Measurements from ENCODE around the gene IPPK.

The IPPK gene

GRCh38 chr9:92639791-92640271 lies 30.1 kb downstream of the IPPK start:
- no peaks in the 10 kb centered on the region for H3K9me3 ChIP-seq (ENCODE audit: control insufficient read depth in 2 of 2, low read length in 2 of 2)
- H3K27ac ChIP-seq (ENCODE audit: low read depth in 2 of 2, low read length in 2 of 2): no peak overlapping the region
- H3K4me3 ChIP-seq (ENCODE audit: low read length in 2 of 2): no peak overlapping the region
- H3K9ac ChIP-seq (ENCODE audit: low read depth in 1 of 2, low read length in 2 of 2): no peak overlapping the region
- peaks cover 31 to 70% of the 10 kb centered on the region in 2 donors for H3K36me3 ChIP-seq (ENCODE audit: control insufficient read depth in 2 of 2, insufficient read depth in 2 of 2, low read length in 2 of 2)
- H3K27me3 ChIP-seq (ENCODE audit: control insufficient read depth in 2 of 2, insufficient read depth in 2 of 2, low read length in 2 of 2): no peaks in the 10 kb centered on the region
- H3K4me1 ChIP-seq (ENCODE audit: control insufficient read depth in 2 of 2, insufficient read depth in 2 of 2, low read length in 2 of 2): no peaks in the 10 kb centered on the region

DNA sequence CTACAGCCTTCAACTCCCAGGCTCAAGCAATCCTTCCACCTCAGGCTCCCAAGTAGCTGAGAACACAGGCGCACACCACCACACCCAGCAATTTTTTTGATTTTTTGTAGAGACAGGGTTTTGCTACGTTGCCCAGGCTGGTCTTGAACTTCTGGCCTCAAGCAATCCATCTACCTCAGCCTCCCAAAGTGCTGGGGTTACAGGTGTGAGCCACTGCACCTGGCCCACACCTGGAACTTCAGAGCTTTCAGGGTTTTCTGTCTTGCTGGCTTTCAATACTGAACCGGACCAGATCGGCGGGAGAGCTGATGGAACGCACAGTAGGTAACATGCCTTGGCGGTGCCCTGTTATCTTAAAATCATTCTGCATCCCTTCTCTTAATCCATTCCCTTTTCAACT lies 30.8 kb downstream of the IPPK start:
- Histone ChIP-seq H3K27ac (ENCODE audit: low read depth in 2 of 2, low read length in 2 of 2) (no peak overlapping the region), H3K4me1 (ENCODE audit: control insufficient read depth in 2 of 2, insufficient read depth in 2 of 2, low read length in 2 of 2) (no peaks in the 10 kb centered on the region), H3K4me3 (ENCODE audit: low read length in 2 of 2) (no peak overlapping the region), H3K27me3 (ENCODE audit: control insufficient read depth in 2 of 2, insufficient read depth in 2 of 2, low read length in 2 of 2) (no peaks in the 10 kb centered on the region), H3K36me3 (ENCODE audit: control insufficient read depth in 2 of 2, insufficient read depth in 2 of 2, low read length in 2 of 2) (peaks cover 31 to 66% of the 10 kb centered on the region in 2 donors), H3K9me3 (ENCODE audit: control insufficient read depth in 2 of 2, low read length in 2 of 2) (no peaks in the 10 kb centered on the region), H3K9ac (ENCODE audit: low read depth in 1 of 2, low read length in 2 of 2) (no peak overlapping the region)

DNA sequence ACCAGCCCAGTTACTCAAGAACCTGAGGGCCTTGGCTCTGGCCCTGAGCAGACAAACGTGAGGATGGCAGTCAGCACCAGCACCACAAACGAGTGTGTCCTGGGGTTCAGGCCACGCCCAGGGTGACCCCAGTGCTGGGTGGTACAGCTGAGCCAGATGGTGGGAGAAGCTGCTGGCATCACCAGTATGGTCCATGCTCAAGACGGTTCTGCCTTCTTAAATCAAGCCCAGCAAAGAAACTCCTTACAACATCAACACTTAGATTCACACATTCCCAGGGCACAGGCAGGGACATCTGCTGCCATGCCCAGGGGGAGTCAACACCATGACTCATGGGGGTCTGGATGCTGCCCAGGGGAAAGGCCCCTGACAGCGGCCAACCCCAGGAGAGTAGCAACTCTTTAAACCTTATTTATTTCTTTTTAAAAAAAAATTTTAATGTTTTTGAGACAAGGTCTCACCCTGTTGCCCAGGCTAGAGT lies 31.3 kb downstream of the IPPK start:
- Histone ChIP-seq H3K27me3 (ENCODE audit: control insufficient read depth in 2 of 2, insufficient read depth in 2 of 2, low read length in 2 of 2) (no peaks in the 10 kb centered on the region), H3K9me3 (ENCODE audit: control insufficient read depth in 2 of 2, low read length in 2 of 2) (no peaks in the 10 kb centered on the region), H3K27ac (ENCODE audit: low read depth in 2 of 2, low read length in 2 of 2) (no peak overlapping the region), H3K4me3 (ENCODE audit: low read length in 2 of 2) (no peak overlapping the region), H3K4me1 (ENCODE audit: control insufficient read depth in 2 of 2, insufficient read depth in 2 of 2, low read length in 2 of 2) (no peaks in the 10 kb centered on the region), H3K36me3 (ENCODE audit: control insufficient read depth in 2 of 2, insufficient read depth in 2 of 2, low read length in 2 of 2) (peaks cover 31 to 69% of the 10 kb centered on the region in 2 donors), H3K9ac (ENCODE audit: low read depth in 1 of 2, low read length in 2 of 2) (no peak overlapping the region)

- Histone ChIP-seq H3K27me3 (ENCODE audit: control insufficient read depth in 2 of 2, insufficient read depth in 2 of 2, low read length in 2 of 2) (no peaks in the 10 kb centered on the region), H3K4me3 (ENCODE audit: low read length in 2 of 2) (no peak overlapping the region), H3K9ac (ENCODE audit: low read depth in 1 of 2, low read length in 2 of 2) (no peak overlapping the region), H3K4me1 (ENCODE audit: control insufficient read depth in 2 of 2, insufficient read depth in 2 of 2, low read length in 2 of 2) (no peaks in the 10 kb centered on the region), H3K9me3 (ENCODE audit: control insufficient read depth in 2 of 2, low read length in 2 of 2) (no peaks in the 10 kb centered on the region), H3K36me3 (ENCODE audit: control insufficient read depth in 2 of 2, insufficient read depth in 2 of 2, low read length in 2 of 2) (peaks cover 32 to 68% of the 10 kb centered on the region in 2 donors), H3K27ac (ENCODE audit: low read depth in 2 of 2, low read length in 2 of 2) (no peak overlapping the region)
Observed at GRCh38 chr9:92637886-92638620, 31.9 kb downstream of the IPPK start.

DNA sequence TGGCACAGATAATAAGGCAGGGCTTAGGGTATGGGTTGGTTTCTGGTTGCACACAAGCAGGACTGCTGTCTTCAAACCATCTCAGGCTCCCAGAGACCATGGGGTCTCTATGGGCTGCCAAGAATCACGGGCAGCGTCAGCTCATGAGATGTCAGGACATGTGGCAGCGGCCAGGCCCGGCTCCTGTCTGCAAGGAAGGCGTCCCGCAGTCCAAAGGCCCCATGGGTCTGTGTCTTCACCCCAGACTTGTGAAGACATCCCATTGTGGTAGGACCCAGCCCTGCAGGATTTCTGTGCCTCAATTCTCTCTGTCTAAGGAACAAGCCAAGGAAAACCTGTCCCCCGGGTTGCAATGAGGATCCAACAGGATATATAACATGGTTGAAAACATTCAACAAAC lies 32.6 kb downstream of the IPPK start:
- Histone ChIP-seq H3K27me3 (ENCODE audit: control insufficient read depth in 2 of 2, insufficient read depth in 2 of 2, low read length in 2 of 2) (no peaks in the 10 kb centered on the region), H3K4me3 (ENCODE audit: low read length in 2 of 2) (no peak overlapping the region), H3K9ac (ENCODE audit: low read depth in 1 of 2, low read length in 2 of 2) (no peak overlapping the region), H3K4me1 (ENCODE audit: control insufficient read depth in 2 of 2, insufficient read depth in 2 of 2, low read length in 2 of 2) (no peaks in the 10 kb centered on the region), H3K36me3 (ENCODE audit: control insufficient read depth in 2 of 2, insufficient read depth in 2 of 2, low read length in 2 of 2) (peaks cover 32 to 65% of the 10 kb centered on the region in 2 donors), H3K27ac (ENCODE audit: low read depth in 2 of 2, low read length in 2 of 2) (no peak overlapping the region), H3K9me3 (ENCODE audit: control insufficient read depth in 2 of 2, low read length in 2 of 2) (no peaks in the 10 kb centered on the region)

DNA sequence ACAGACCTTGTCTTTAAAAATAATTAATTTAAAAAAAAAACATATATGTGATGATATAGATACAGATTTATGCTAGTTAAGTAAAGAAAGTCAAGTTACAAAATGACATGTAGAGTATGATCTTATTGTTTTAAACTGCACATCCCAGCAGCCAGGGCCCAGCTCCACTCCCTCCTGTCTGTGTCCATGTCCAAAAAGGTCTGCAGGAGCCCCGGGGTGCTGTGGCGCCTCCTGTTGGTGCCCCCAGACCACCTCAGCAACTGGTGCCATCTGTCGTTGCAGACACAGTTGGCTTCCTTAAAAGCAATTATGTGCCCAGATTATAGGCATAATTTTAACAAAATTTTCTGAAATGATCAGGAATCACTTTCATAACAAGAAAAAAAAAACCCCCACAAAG lies 33.3 kb downstream of the IPPK start:
- no peaks in the 10 kb centered on the region for H3K9me3 ChIP-seq (ENCODE audit: control insufficient read depth in 2 of 2, low read length in 2 of 2)

DNA sequence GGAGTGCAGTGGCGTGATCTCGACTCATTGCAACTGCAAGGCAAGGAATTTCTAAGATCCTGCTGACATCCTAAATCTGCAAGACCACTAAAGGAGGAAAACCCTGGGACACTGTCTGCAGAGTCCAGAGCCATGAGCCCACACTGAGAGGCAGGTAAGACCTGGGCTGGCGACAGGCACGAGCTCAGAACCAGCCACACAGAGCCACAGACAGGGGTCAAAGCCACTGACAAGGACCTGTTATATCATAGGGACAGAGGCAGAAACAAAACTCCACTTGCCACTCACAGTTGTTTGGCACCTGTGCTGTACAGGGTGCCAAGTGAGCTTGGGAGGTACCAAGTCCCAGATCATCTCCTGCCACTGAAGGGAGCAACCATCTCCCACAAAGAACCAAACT lies 34.2 kb downstream of the IPPK start:
- Histone ChIP-seq H3K4me3 (ENCODE audit: low read length in 2 of 2) (no peak overlapping the region), H3K36me3 (ENCODE audit: control insufficient read depth in 2 of 2, insufficient read depth in 2 of 2, low read length in 2 of 2) (peaks cover 22 to 65% of the 10 kb centered on the region in 2 donors), H3K27ac (ENCODE audit: low read depth in 2 of 2, low read length in 2 of 2) (no peak overlapping the region)

More for the DNA sequence above, 33.3 kb downstream of the IPPK start:
- Histone ChIP-seq H3K9ac (ENCODE audit: low read depth in 1 of 2, low read length in 2 of 2) (no peak overlapping the region), H3K27ac (ENCODE audit: low read depth in 2 of 2, low read length in 2 of 2) (no peak overlapping the region), H3K4me1 (ENCODE audit: control insufficient read depth in 2 of 2, insufficient read depth in 2 of 2, low read length in 2 of 2) (no peaks in the 10 kb centered on the region), H3K4me3 (ENCODE audit: low read length in 2 of 2) (no peak overlapping the region), H3K27me3 (ENCODE audit: control insufficient read depth in 2 of 2, insufficient read depth in 2 of 2, low read length in 2 of 2) (no peaks in the 10 kb centered on the region), H3K36me3 (ENCODE audit: control insufficient read depth in 2 of 2, insufficient read depth in 2 of 2, low read length in 2 of 2) (peaks cover 27 to 68% of the 10 kb centered on the region in 2 donors)

DNA sequence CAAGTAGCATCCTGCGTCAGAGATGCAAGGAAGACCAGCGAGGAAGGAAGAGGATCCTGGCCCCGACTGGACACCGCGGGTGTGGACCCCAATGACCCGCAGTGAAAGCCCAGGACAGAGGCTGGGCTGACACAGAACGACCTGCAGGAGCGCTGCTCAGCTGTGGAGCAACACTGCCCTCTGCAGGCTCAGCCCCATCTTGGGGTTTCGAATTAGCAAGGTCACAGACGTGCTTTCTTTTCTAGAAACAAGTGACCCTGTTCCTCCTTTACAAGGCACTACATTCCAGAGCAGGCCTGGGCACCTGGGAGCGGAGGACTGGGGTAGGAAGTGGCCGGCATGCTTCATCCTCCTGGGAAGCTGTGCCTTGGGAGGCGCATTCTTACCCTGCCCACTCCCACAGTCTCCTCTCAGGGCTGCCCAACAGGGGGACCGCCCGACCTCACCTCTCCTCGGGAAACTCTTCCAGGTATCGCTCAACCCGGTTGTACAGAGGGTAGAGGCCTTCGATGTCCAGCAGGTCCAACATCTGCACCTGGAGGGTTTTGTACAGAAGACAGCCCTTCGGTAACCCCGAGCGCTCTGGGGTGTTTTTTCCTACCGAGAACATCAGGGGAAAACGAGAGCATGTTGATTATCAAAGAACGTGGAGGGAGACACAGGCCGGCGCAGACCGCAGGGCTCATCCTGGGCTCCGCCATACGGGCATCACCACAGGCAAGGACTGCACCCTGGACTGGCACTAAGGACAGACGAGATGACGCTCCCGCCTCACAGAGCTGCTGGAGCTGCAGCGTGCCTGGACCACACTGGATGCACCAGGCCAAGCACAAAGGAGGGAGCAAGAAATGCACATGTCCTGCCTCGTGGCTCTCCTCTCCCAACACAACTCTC lies 35.0 kb downstream of the IPPK start:
- no peaks in the 10 kb centered on the region for H3K9me3 ChIP-seq (ENCODE audit: control insufficient read depth in 2 of 2, low read length in 2 of 2)
- H3K27me3 ChIP-seq (ENCODE audit: control insufficient read depth in 2 of 2, insufficient read depth in 2 of 2, low read length in 2 of 2): no peaks in the 10 kb centered on the region
- H3K9ac ChIP-seq (ENCODE audit: low read depth in 1 of 2, low read length in 2 of 2): no peak overlapping the region
- no peak overlapping the region for H3K27ac ChIP-seq (ENCODE audit: low read depth in 2 of 2, low read length in 2 of 2)
- H3K4me1 ChIP-seq (ENCODE audit: control insufficient read depth in 2 of 2, insufficient read depth in 2 of 2, low read length in 2 of 2): no peaks in the 10 kb centered on the region
- H3K4me3 ChIP-seq (ENCODE audit: low read length in 2 of 2): no peak overlapping the region
- peaks cover 17 to 58% of the 10 kb centered on the region in 2 donors for H3K36me3 ChIP-seq (ENCODE audit: control insufficient read depth in 2 of 2, insufficient read depth in 2 of 2, low read length in 2 of 2)

More for the DNA sequence above, 34.2 kb downstream of the IPPK start:
- Histone ChIP-seq H3K4me1 (ENCODE audit: control insufficient read depth in 2 of 2, insufficient read depth in 2 of 2, low read length in 2 of 2) (no peaks in the 10 kb centered on the region), H3K9me3 (ENCODE audit: control insufficient read depth in 2 of 2, low read length in 2 of 2) (no peaks in the 10 kb centered on the region), H3K9ac (ENCODE audit: low read depth in 1 of 2, low read length in 2 of 2) (no peak overlapping the region), H3K27me3 (ENCODE audit: control insufficient read depth in 2 of 2, insufficient read depth in 2 of 2, low read length in 2 of 2) (no peaks in the 10 kb centered on the region)

GRCh38 chr9:92633614-92634278 lies 36.2 kb downstream of the IPPK start:
- H3K36me3 ChIP-seq (ENCODE audit: control insufficient read depth in 2 of 2, insufficient read depth in 2 of 2, low read length in 2 of 2): peaks cover 18 to 55% of the 10 kb centered on the region in 2 donors
- H3K4me3 ChIP-seq (ENCODE audit: low read length in 2 of 2): no peak overlapping the region
- no peaks in the 10 kb centered on the region for H3K27me3 ChIP-seq (ENCODE audit: control insufficient read depth in 2 of 2, insufficient read depth in 2 of 2, low read length in 2 of 2)
- H3K4me1 ChIP-seq (ENCODE audit: control insufficient read depth in 2 of 2, insufficient read depth in 2 of 2, low read length in 2 of 2): no peaks in the 10 kb centered on the region
- H3K9ac ChIP-seq (ENCODE audit: low read depth in 1 of 2, low read length in 2 of 2): no peak overlapping the region
- H3K27ac ChIP-seq (ENCODE audit: low read depth in 2 of 2, low read length in 2 of 2): no peak overlapping the region
- no peaks in the 10 kb centered on the region for H3K9me3 ChIP-seq (ENCODE audit: control insufficient read depth in 2 of 2, low read length in 2 of 2)

Measured in mucosa of rectum (tissue), 2 donors.